ENCODE data around the gene ZAR1.

DNA sequence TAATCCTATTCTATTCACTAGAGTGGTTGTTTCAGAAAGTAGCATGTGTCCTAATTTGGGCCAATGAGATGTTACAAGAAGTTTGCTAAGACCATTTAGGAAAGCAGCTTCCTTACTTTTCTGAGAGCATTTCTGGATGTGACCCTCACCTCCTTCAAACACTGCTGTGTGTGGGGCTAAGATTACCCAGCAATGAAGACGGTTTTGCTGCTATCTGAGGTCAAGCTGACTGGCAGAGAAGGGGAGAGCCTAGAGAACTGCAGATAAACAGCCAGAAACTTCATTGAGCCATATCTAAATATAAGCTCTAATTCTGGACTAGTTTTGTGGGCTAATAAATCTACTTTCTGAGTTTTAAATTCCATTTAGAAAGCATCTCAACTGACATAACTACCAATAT is 36.4 kb downstream of the ZAR1 start:
- TF ChIP-seq NFRKB (IDR thresholded peaks at IDR 0.05) (no peak), SP1 (IDR thresholded peaks at IDR 0.05) (no peak), ELF4 (IDR thresholded peaks at IDR 0.05) (no peak), BHLHE40 (IDR thresholded peaks at IDR 0.05; ENCODE audit: borderline replicate concordance) (no peak), FOXM1 (IDR thresholded peaks at IDR 0.05; ENCODE audit: borderline replicate concordance) (no peak), ARNT (IDR thresholded peaks at IDR 0.05) (no peak)

All from HEK293T (cell line).